PC-9 (cell line): ENCODE measurements around the gene CADM4. TPM values are rescaled to one million over a fixed set of nuclear protein-coding genes. Genes with fewer than 3 reads are reported as not detected.
"Not testable (repeated sequence)": the region's sequence is repeated elsewhere in the genome, so short reads cannot be mapped to it uniquely, and the experiment has no call there.

ENCODE experiments used
- BruUV-seq: library from RNA; stranded (reverse); fragments of 400-500 nt; replicated peaks from 2 replicates; lab custom pipeline; 2021; lab: Mats Ljungman, UMichigan
- CTCF ChIA-PET: fragments of 300-600 bp; sonication (Branson Sonifier 250); formaldehyde crosslinking; loops from one replicate; lab custom pipeline; 2022; ENCODE audit warnings: antibody characterized with exemption; lab: Charles Lee
- POLR2A ChIA-PET: fragments of 300-600 bp; sonication (Branson Sonifier 250); formaldehyde crosslinking; loops from one replicate; lab custom pipeline; 2022; ENCODE audit warnings: antibody characterized with exemption; ENCODE audit not compliant: unreplicated experiment; lab: Charles Lee
- DNase-seq, 2 experiments: peaks; one replicate each; pipeline versions ENCODE4 v3.0.0 to v3.0.0-alpha.2; 2015 to 2022; ENCODE audit warnings: mixed read lengths in 1 of 2
- H2AFZ ChIP-seq: fragments of 200-600 bp; sonication (generic); 2 replicates; pipeline ENCODE4 v1.8.1; 2017; ENCODE audit warnings: antibody characterized with exemption
- H3F3A ChIP-seq: fragments of 200-600 bp; sonication (generic); 2 replicates; pipeline ENCODE4 v1.8.1; 2017; ENCODE audit warnings: antibody characterized with exemption, mild to moderate bottlenecking, low read depth; ENCODE audit not compliant: insufficient read depth
- H3K27ac ChIP-seq: fragments of 200-600 bp; sonication (generic); 2 replicates; pipeline ENCODE4 v1.6.1; 2016; ENCODE audit warnings: mixed run types
- H3K27me3 ChIP-seq: fragments of 200-600 bp; sonication (generic); 2 replicates; pipeline ENCODE4 v1.6.1; 2016; ENCODE audit warnings: low read depth, mixed run types; ENCODE audit not compliant: insufficient read depth
- H3K36me3 ChIP-seq: fragments of 200-600 bp; sonication (generic); 2 replicates; pipeline ENCODE4 v1.6.1; 2016; ENCODE audit warnings: low read depth, mixed run types
- H3K4me1 ChIP-seq: fragments of 200-600 bp; sonication (generic); replicated peaks from 2 replicates; pipeline ENCODE4 v1.6.1; 2016; ENCODE audit warnings: mixed run types; ENCODE audit not compliant: insufficient read depth
- H3K4me2 ChIP-seq: fragments of 200-600 bp; sonication (generic); 2 replicates; pipeline ENCODE4 v1.6.1; 2017; ENCODE audit warnings: mixed run types
- H3K4me3 ChIP-seq: fragments of 200-600 bp; sonication (generic); 2 replicates; pipeline ENCODE4 v1.6.1; 2016; ENCODE audit warnings: mixed run types
- H3K79me2 ChIP-seq: fragments of 200-600 bp; sonication (generic); 2 replicates; pipeline ENCODE4 v1.6.1; 2017; ENCODE audit warnings: low read depth, mixed run types
- H3K9me2 ChIP-seq: fragments of 200-600 bp; sonication (generic); 2 replicates; pipeline ENCODE4 v1.8.1; 2017; ENCODE audit warnings: mild to moderate bottlenecking; ENCODE audit not compliant: insufficient read depth
- H3K9me3 ChIP-seq: fragments of 200-600 bp; sonication (generic); 2 replicates; pipeline ENCODE4 v1.8.1; 2016; ENCODE audit warnings: low read depth; ENCODE audit not compliant: insufficient read depth
- H4K20me1 ChIP-seq: fragments of 200-600 bp; sonication (generic); 2 replicates; pipeline ENCODE4 v1.8.1; 2017; ENCODE audit not compliant: insufficient read depth
- CTCF ChIP-seq: fragments of 200-600 bp; sonication (generic); conservative IDR thresholded peaks from 2 replicates; pipeline ENCODE4 v1.6.1; 2017; ENCODE audit warnings: mixed run types, antibody characterized with exemption, mild to moderate bottlenecking, moderate library complexity
- EZH2 ChIP-seq: fragments of 200-600 bp; sonication (generic); IDR thresholded peaks from 2 replicates; pipeline ENCODE4 v1.8.0; 2017; ENCODE audit warnings: antibody characterized with exemption, low read depth
- intact Hi-C: fragments of 100-400 bp; cut with micrococcal nuclease; formaldehyde crosslinking; loops from one replicate; pipeline ENCODE4 v1.10.0; 2022; ENCODE audit not compliant: unreplicated experiment
- total RNA-seq: library from RNA; stranded (reverse); gene quantifications from 2 replicates; pipeline ENCODE4 v1.2.3, GENCODE V29; 2021

The CADM4 gene
- total RNA-seq, 1 experiment from 2014 or later: 71.1 TPM

- Histone ChIP-seq H2AFZ (no peak overlapping the region), H3K4me2 (peak overlapping the region; percentile 77), H4K20me1 (no peaks in the 10 kb centered on the region), H3K27me3 (peaks cover 6% of the 10 kb centered on the region; the same call in 1 of the 2 replicates), H3K79me2 (no peaks in the 10 kb centered on the region), H3F3A (0 out of 2 replicates have a peak, but pooled peaks cover 14% of the 10 kb centered on the region), H3K36me3 (no peaks in the 10 kb centered on the region), H3K9me3 (no peaks in the 10 kb centered on the region), H3K27ac (no peak overlapping the region), H3K4me1 (peaks cover 14% of the 10 kb centered on the region; the same call in 1 of the 2 replicates), H3K4me3 (peak overlapping the region; percentile 53; the same call in 1 of the 2 replicates), H3K9me2 (no peaks in the 10 kb centered on the region)
- ChIA-PET POLR2A (no interaction called here), CTCF (no interaction called here)
- BruUV-seq: no TSS peak
- DNase-seq: no peak
- 0 out of 2 replicates have a peak, but pooled peaks have one; percentile 67 for TF ChIP-seq EZH2
- no peak for TF ChIP-seq CTCF
- intact Hi-C loops: no loop called here
Observed at GRCh38 chr19:43638995-43639518, 593 bp downstream of the CADM4 start.

- TF ChIP-seq CTCF (no peak), EZH2 (no peak)
- ChIA-PET CTCF (no interaction called here), POLR2A (no interaction called here)
- no peak overlapping the region; the same call in 1 of the 2 replicates for H3K4me3 ChIP-seq
- H4K20me1 ChIP-seq: no peaks in the 10 kb centered on the region
- H3K4me1 ChIP-seq: peaks cover 14% of the 10 kb centered on the region; the same call in 1 of the 2 replicates
- intact Hi-C loops: no loop called here
- no peaks in the 10 kb centered on the region for H3K9me3 ChIP-seq
- no peak overlapping the region for H3K27ac ChIP-seq
- no peak overlapping the region for H2AFZ ChIP-seq
- H3K79me2 ChIP-seq: no peaks in the 10 kb centered on the region
- peak overlapping the region; percentile 77 for H3K4me2 ChIP-seq
- no peaks in the 10 kb centered on the region for H3K36me3 ChIP-seq
- TSS peak; percentile 64 for BruUV-seq
- 0 out of 2 replicates have a peak, but pooled peaks cover 14% of the 10 kb centered on the region for H3F3A ChIP-seq
- H3K9me2 ChIP-seq: no peaks in the 10 kb centered on the region
- H3K27me3 ChIP-seq: peaks cover 6% of the 10 kb centered on the region; the same call in 1 of the 2 replicates
- DNase-seq: no peak
Observed at GRCh38 chr19:43638214-43638994, 1.2 kb downstream of the CADM4 start.

GRCh38 chr19:43636121-43636683 lies 3.4 kb downstream of the CADM4 start:
- Histone ChIP-seq H3K4me1 (peaks cover 14% of the 10 kb centered on the region; the same call in 1 of the 2 replicates), H3K9me2 (no peaks in the 10 kb centered on the region), H3K79me2 (no peaks in the 10 kb centered on the region), H2AFZ (no peak overlapping the region), H3K27ac (no peak overlapping the region), H3F3A (0 out of 2 replicates have a peak, but pooled peaks cover 14% of the 10 kb centered on the region), H3K36me3 (no peaks in the 10 kb centered on the region), H3K9me3 (no peaks in the 10 kb centered on the region), H3K4me3 (no peak overlapping the region), H3K4me2 (no peak overlapping the region), H4K20me1 (no peaks in the 10 kb centered on the region), H3K27me3 (peaks cover 6% of the 10 kb centered on the region; the same call in 1 of the 2 replicates)
- CTCF ChIA-PET: interaction anchor here (1.0 kb wide), 1 partner anchor 39 kb away, joined by 4 read pairs; the partner anchor contains the start of gene ZNF576
- no TSS peak for BruUV-seq
- intact Hi-C loops: no loop called here
- no peak for TF ChIP-seq EZH2
- no peak for TF ChIP-seq CTCF
- POLR2A ChIA-PET: interaction anchor here (0.6 kb wide), 5 partner anchors 12 to 168 kb away, joined by 3 to 13 read pairs (median 4); partner anchors contain the start of genes IRGQ and ZNF576
- DNase-seq: peak in 1 of 2 experiments; percentile 77

- intact Hi-C loops, H3K9me3 ChIP-seq, H3K27ac ChIP-seq, H2AFZ ChIP-seq, H3K4me2 ChIP-seq, DNase-seq, H3K4me3 ChIP-seq, H3K36me3 ChIP-seq, H3K27me3 ChIP-seq, H4K20me1 ChIP-seq, H3K79me2 ChIP-seq, BruUV-seq, H3K9me2 ChIP-seq: not testable (repeated sequence)
- Histone ChIP-seq H3K4me1 (peaks cover 13% of the 10 kb centered on the region; the same call in 1 of the 2 replicates), H3F3A (0 out of 2 replicates have a peak, but pooled peaks cover 14% of the 10 kb centered on the region)
- POLR2A ChIA-PET: interaction anchor here (0.6 kb wide), 1 partner anchor 11 kb away, joined by 3 read pairs; no protein-coding TSS in a partner anchor
- CTCF ChIA-PET: interaction anchor here (1.0 kb wide), 1 partner anchor 39 kb away, joined by 4 read pairs; the partner anchor contains the start of gene ZNF576
Observed at GRCh38 chr19:43635561-43635940, 4.1 kb downstream of the CADM4 start.
